ENCODE measurements around the gene PPP6R3. TPM values are rescaled to one million over a fixed set of nuclear protein-coding genes. Genes with fewer than 3 reads are reported as not detected.
A peak's percentile ranks its signal among the peaks of the same experiment; 100 is the strongest.

PPP6R3 gene
- total and polyA plus RNA-seq, 2 donors (not counting 3 experiments of a cell fraction or from before 2014, with no cell fraction given): 31.7 to 98.8 TPM

- Histone ChIP-seq H4K20me1 (replicated peaks; ENCODE audit: control insufficient read depth, extremely low read depth, insufficient read depth, low read length) (no peaks in the 10 kb centered on the region), H3K9me1 (replicated peaks; ENCODE audit: control insufficient read depth, extremely low read depth, insufficient read depth, low read length) (no peaks in the 10 kb centered on the region), H3K9me3 (replicated peaks; ENCODE audit: control insufficient read depth, insufficient read depth, low read length) (no peaks in the 10 kb centered on the region), H3K79me2 (ENCODE audit: control insufficient read depth, insufficient read depth, low read length) (no peaks in the 10 kb centered on the region), H3K27ac (ENCODE audit: insufficient read depth, low read depth, low read length) (peak overlapping the region; percentile 89), H2AFZ (ENCODE audit: low read depth, low read length) (no peak overlapping the region), H3K4me1 (ENCODE audit: control insufficient read depth, extremely low read depth, insufficient read depth, low read length) (peaks cover 16% of the 10 kb centered on the region), H3K4me3 (replicated peaks in 1 of 3; ENCODE audit: insufficient read depth in 1 of 3, low read depth in 1 of 3, low read length in 3 of 3) (no peak overlapping the region), H3K4me2 (ENCODE audit: insufficient read depth, low read length) (no peak overlapping the region), H3K36me3 (ENCODE audit: control insufficient read depth in 2 of 2, extremely low read depth in 1 of 2, insufficient read depth in 2 of 2, low read length in 2 of 2) (peaks cover 2 to 41% of the 10 kb centered on the region in 2 experiments), H3K9ac (replicated peaks; ENCODE audit: extremely low read depth, insufficient read depth, low read length) (peak overlapping the region; percentile 1), H3K27me3 (ENCODE audit: control insufficient read depth in 2 of 2, insufficient read depth in 2 of 2, low read length in 2 of 2) (no peaks in the 10 kb centered on the region)
- no TSS peak for BruUV-seq (replicated peaks)
- intact Hi-C loops (cut with micrococcal nuclease) (loop anchor here (5.0 kb wide), 2 partner anchors 39 to 54 kb away; no protein-coding TSS in a partner anchor), dilution Hi-C loops (cut with MboI; ENCODE audit: extremely low pct_ligation_motif_present, low sequenced_read_pairs) (no loop called here)
- FAIRE-seq (no peak), DNase-seq (ENCODE audit: low read depth, low spot score) (no peak)
- POLR2A ChIA-PET: no interaction called here
- TF ChIP-seq FOS (IDR thresholded peaks at IDR 0.05; ENCODE audit: borderline replicate concordance, insufficient read depth, low read length) (no peak), MAX (IDR thresholded peaks at IDR 0.05; ENCODE audit: insufficient read depth, insufficient read length) (no peak), CTCF (IDR thresholded peaks at IDR 0.05; ENCODE audit: extremely low read depth in 1 of 2, insufficient read depth in 1 of 2, low read depth in 1 of 2, low read length in 2 of 2) (no peak), EZH2 (IDR thresholded peaks at IDR 0.05; ENCODE audit: borderline replicate concordance, low read depth, low read length, severe bottlenecking) (no peak), POLR2AphosphoS5 (IDR thresholded peaks at IDR 0.05; ENCODE audit: insufficient read depth, low read depth, low read length) (no peak), POLR2A (IDR thresholded peaks at IDR 0.05; ENCODE audit: low read depth, low read length) (no peak), MYC (IDR thresholded peaks at IDR 0.05; ENCODE audit: low read depth, low read length) (no peak), GATA2 (IDR thresholded peaks at IDR 0.05; ENCODE audit: insufficient read depth, insufficient read length, low read depth, low read length) (no peak), JUN (IDR thresholded peaks at IDR 0.05; ENCODE audit: borderline replicate concordance, insufficient read depth, insufficient read length, low read depth) (no peak)
- CTCF ChIA-PET: interaction anchor here (1.0 to 1.3 kb wide), 2 partner anchors 22 to 165 kb away, joined by 5 to 9 read pairs; partner anchors contain the start of gene C11orf24
Measured at GRCh38 chr11:68436162-68436888, 24.2 kb upstream of the PPP6R3 start.

All from endothelial cell of umbilical vein (primary cell).